Mammary epithelial cell (primary cell): ENCODE data around the gene ZBED1.

ENCODE experiments used
- CTCF ChIP-seq, 2 donors: IDR thresholded peaks in 1 of 2; conservative IDR thresholded peaks in 1 of 2; 2 replicates each; pipeline ENCODE4 v1.5.1; 2011 to 2012; ENCODE audit warnings: inconsistent platforms in 2 of 2, low read length in 2 of 2, mild to moderate bottlenecking in 2 of 2, control low read depth in 1 of 2, low read depth in 1 of 2; ENCODE audit not compliant: insufficient read depth in 1 of 2; ENCODE audit errors: extremely low read depth in 1 of 2
- EZH2 ChIP-seq: IDR thresholded peaks from 2 replicates; pipeline ENCODE4 v1.6.1; 2012; ENCODE audit warnings: low read length, inconsistent platforms, borderline replicate concordance

GRCh38 chrX:2540426-2540947, 39.7 kb upstream of the ZBED1 start:
- no peak for TF ChIP-seq CTCF (conservative IDR thresholded peaks at IDR 0.05 in 1 of 2, IDR thresholded peaks at IDR 0.05 in 1 of 2; ENCODE audit: extremely low read depth in 1 of 2, insufficient read depth in 1 of 2, low read depth in 1 of 2, low read length in 2 of 2)
- TF ChIP-seq EZH2, result no peak
